Fibroblast of pulmonary artery (primary cell): ENCODE data around the gene CPD.

Experiments
- DNase-seq: peaks from one replicate; pipeline ENCODE4 v3.0.0-alpha.2; 2010; ENCODE audit warnings: low read depth
- H3K4me3 ChIP-seq: replicated peaks from 2 replicates; pipeline ENCODE4 v1.5.1; 2011; ENCODE audit warnings: low read depth, mild to moderate bottlenecking, control low read depth, low read length, moderate library complexity
- TF ChIP-seq, protein P1 (sequence below): IDR thresholded peaks from 2 replicates; pipeline ENCODE4 v1.5.1; 2011; ENCODE audit warnings: mild to moderate bottlenecking, control low read depth, low read length, inconsistent platforms; ENCODE audit errors: missing control alignments

CPD gene

DNA sequence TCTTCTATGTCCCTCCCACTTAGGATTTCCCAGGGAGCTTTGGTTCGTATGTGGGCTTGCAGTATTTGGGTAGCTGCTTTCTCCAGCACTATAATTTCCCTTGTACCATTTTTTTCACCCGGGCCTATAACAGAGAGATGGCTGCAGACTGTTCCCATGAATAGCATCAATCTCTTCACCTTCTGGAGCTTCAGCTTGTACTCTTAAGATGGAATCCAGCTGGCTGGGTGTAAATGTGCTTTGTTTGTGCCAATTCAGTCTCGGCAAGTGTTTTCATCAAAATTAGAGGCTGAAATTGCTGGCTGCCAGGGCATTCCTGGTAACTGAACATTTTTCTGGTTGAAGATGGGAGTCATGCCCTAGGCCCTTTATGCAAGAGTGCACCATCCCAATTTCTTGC lies 12.2 kb upstream of the CPD start:
- H3K4me3 ChIP-seq = no peak overlapping the region
- TF ChIP-seq, protein P1, sequence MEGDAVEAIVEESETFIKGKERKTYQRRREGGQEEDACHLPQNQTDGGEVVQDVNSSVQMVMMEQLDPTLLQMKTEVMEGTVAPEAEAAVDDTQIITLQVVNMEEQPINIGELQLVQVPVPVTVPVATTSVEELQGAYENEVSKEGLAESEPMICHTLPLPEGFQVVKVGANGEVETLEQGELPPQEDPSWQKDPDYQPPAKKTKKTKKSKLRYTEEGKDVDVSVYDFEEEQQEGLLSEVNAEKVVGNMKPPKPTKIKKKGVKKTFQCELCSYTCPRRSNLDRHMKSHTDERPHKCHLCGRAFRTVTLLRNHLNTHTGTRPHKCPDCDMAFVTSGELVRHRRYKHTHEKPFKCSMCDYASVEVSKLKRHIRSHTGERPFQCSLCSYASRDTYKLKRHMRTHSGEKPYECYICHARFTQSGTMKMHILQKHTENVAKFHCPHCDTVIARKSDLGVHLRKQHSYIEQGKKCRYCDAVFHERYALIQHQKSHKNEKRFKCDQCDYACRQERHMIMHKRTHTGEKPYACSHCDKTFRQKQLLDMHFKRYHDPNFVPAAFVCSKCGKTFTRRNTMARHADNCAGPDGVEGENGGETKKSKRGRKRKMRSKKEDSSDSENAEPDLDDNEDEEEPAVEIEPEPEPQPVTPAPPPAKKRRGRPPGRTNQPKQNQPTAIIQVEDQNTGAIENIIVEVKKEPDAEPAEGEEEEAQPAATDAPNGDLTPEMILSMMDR = no peak
- DNase-seq = no peak

DNA sequence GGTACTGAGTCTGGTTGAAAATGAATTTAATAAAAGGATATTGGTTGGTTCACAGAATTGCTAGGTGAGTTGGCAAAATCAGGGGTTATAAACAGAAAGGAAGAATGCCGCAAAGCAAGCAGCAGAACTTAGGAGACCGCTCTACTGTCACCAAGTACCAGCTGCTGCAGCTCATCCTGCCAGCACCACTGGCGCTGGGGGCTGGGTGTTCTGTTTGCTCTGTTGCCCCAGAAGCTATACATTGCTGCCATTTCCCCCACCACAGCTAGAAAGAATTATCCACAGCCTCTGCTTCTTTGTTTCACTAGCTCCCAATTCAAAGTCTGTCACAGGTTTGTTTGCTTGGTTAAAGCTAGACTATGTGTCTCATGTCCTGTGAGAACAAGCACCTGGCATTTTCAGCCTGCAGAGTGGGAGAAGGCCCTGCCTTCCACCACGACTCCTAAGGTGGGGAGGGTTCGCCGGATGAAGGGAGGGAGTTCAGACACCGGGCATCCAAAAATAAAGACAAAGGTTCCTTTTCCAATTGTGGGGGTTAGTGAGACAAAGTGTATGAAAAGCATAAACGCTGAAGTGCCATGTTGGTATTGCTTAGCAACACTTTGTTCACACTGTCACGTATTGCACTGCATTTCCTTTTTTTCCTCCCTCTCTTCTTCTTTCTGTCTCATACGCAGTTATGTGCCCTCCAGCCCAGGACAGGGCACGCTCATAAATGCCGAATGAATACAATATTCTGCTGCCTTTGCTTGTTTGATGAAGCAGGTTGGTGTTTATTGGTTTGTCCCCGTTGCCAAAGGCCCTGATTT lies 9.6 kb upstream of the CPD start:
- no peak overlapping the region for H3K4me3 ChIP-seq
- DNase-seq = no peak
- TF ChIP-seq, protein P1 = no peak

GRCh38 chr17:30369995-30370394 lies 8.7 kb upstream of the CPD start:
- no peak for DNase-seq
- TF ChIP-seq, protein P1 = no peak
- no peak overlapping the region for H3K4me3 ChIP-seq

- TF ChIP-seq, protein P1 = no peak
- DNase-seq = no peak
- H3K4me3 ChIP-seq = no peak overlapping the region
Measured at GRCh38 chr17:30372755-30373154, 6.0 kb upstream of the CPD start.

- no peak overlapping the region for H3K4me3 ChIP-seq
- peak; percentile 46 for DNase-seq
- TF ChIP-seq, protein P1 = no peak
Measured at GRCh38 chr17:30375661-30376060, 3.1 kb upstream of the CPD start.

DNA sequence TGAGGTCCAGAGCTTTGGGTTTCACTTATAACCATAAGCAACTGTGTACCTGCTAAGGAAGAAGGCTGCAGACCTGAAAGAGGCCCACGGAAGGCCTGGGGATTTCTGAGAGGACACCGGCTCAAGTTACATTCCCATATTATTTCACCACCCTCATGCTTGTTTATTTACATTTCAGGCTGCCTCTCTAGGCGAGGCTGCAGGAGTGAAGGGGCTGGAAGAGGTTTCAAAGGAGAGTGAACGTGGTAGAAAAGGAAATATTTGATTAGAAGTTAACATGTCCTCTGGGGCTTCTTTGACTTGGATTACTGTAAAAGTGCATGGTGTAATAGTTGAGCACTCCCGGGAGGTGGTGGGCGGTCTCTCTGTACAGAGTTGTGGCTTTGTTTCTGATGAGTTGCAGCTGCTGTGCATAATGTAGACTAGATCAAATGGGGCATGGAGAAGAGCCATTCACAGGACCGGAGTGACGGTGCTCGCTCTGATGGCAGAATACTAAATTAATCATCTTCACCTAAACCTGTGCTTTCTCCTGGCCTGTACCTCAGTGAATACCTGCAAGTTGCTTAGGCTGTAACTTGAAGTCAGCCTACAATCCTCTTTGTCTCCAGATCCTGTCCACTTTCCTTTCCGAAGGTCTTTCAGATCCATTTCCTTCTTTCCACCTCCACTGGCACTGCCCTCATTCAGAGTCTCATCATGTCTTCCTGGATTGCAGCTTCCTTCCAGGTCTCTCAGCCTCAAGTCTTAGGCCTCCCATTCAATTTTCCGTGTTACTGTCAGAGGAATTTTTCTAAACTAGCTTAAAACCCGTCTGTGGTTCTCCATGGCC lies 1.9 kb upstream of the CPD start:
- TF ChIP-seq, protein P1 = no peak
- DNase-seq = peak; percentile 93
- no peak overlapping the region for H3K4me3 ChIP-seq
